PFSK-1 (cell line): ENCODE results near the gene DDX50.

ENCODE experiments used
- POLR2AphosphoS5 ChIP-seq: IDR thresholded peaks from 2 replicates; pipeline ENCODE4 v1.6.1; 2012; ENCODE audit warnings: low read depth, mild to moderate bottlenecking, control low read depth, low read length, moderate library complexity
- REST ChIP-seq, 2 experiments: IDR thresholded peaks; 2 replicates each; pipeline versions ENCODE4 v1.6.1 to v1.8.0; 2011 to 2012; ENCODE audit warnings: low read depth in 2 of 2, low read length in 2 of 2, control low read depth in 1 of 2, inconsistent platforms in 1 of 2, mild to moderate bottlenecking in 1 of 2, moderate library complexity in 1 of 2; ENCODE audit not compliant: insufficient read depth in 1 of 2
- SIN3A ChIP-seq: IDR thresholded peaks from 2 replicates; pipeline ENCODE4 v1.6.1; 2012; ENCODE audit warnings: mild to moderate bottlenecking, low read length, moderate library complexity, borderline replicate concordance; ENCODE audit not compliant: insufficient read depth
- TAF1 ChIP-seq: IDR thresholded peaks from 2 replicates; pipeline ENCODE4 v1.6.1; 2012; ENCODE audit warnings: low read length, control low read depth, borderline replicate concordance; ENCODE audit not compliant: insufficient read depth

GRCh38 chr10:68981074-68981473 lies 80.0 kb downstream of the DDX50 start:
- TF ChIP-seq POLR2AphosphoS5 (no peak), REST (IDR thresholded peaks at IDR 0.05; ENCODE audit: insufficient read depth in 1 of 2, low read depth in 2 of 2, low read length in 2 of 2) (no peak), TAF1 (no peak), SIN3A (no peak)
